HG03039 (cell line): ENCODE results near the gene KCNA10.

Source experiments
- ATAC-seq: cut with Tn5 transposase; IDR thresholded peaks from one replicate; pipeline ENCODE4 v1.9.1; 2021; ENCODE audit warnings: mild to moderate bottlenecking, moderate library complexity; ENCODE audit not compliant: unreplicated experiment

KCNA10 gene

DNA sequence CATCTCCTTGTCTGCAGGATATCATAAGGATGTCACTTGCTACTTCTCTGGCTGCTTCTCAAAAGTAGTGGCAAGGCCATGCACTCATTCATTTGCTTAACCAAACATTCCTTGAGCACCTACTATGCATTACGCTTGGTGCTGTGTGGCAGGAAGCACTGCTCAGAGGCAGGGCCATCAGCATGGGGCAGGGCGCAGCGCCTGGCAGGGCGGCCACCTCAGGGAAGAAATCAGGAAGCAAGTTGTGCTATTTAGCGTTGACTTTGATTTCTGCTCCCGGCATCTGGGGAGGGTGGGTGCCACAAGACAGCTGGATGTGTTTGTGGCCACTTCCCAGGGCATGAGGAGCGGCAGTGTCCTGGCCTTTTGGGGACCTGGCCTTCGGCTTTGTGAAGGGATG lies 40.1 kb downstream of the KCNA10 start:
- no peak for ATAC-seq

DNA sequence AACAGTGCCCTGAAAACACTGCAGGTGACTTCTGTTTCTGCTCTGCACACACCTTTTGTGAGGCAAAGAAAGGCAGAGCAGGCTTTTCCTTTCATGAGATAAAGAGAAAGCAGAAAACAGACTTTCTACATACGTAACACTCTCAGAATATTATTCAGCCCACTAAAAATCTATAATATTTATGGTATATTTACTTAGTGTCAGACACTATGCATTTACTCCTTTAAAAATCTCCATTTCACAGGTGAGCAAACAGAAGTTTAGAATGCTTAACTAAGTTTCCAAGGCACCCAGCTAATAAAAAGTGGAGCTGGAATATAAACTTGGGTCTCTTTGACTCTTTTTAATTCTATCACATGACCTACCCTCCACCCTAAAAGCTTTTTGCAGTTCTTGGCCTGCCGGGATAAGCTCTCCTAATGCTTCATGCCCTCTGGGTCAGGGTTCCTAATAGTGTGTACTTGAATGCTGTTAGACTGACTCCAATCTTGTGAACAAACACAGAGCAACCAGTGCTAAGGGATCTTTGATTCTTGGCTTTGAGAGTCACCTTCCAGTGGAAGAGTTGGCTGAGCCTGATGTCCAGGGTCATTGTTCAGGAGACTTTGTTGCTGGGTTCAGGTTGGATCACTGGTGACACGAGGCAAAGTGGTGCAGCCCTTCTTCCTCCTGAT lies 40.9 kb downstream of the KCNA10 start:
- no peak for ATAC-seq

DNA sequence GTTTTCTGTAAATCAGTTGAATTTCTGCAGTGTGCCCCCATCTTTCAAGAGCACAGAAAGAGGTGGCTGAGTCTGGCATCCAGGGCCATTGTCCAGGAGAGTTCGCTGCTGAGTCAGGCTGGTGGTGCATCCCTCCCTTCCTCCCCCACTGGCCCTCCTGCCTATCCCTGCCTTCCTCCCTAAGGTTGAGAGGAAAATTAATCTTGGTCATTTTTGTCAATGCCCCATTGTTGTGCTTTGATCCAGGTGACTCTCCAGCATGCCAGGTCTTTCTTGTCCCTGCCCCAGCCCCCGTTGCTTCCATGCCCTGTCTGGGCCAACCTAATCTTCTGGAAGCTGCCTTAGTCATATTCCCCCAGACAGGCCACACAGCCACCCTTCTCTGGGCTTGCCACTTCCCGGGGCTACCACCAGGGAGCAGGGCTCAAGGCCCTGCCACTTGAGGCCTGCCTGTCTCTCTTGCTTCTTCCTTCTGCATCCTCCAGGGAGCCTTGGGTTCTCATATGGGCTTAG lies 41.5 kb downstream of the KCNA10 start:
- ATAC-seq = no peak

DNA sequence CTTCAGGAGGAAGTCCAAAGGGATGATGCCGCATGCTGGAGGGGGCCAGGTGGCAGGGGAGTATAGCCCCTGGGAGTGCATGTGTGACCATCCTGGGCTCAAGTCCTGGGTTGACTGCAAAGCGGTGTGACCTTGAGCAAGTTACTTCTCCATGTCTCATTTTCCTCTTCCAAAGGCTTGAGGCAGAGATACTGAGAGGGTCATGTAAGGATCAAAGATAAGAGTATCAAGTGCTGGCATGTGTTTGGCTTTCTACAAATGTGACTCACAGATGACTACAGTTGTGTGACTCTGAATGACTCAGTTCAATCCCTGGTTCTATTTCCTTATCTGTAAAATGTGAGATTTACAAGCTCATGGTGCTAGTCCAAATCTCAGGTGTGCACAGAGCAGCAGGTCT lies 41.9 kb downstream of the KCNA10 start:
- ATAC-seq = no peak

DNA sequence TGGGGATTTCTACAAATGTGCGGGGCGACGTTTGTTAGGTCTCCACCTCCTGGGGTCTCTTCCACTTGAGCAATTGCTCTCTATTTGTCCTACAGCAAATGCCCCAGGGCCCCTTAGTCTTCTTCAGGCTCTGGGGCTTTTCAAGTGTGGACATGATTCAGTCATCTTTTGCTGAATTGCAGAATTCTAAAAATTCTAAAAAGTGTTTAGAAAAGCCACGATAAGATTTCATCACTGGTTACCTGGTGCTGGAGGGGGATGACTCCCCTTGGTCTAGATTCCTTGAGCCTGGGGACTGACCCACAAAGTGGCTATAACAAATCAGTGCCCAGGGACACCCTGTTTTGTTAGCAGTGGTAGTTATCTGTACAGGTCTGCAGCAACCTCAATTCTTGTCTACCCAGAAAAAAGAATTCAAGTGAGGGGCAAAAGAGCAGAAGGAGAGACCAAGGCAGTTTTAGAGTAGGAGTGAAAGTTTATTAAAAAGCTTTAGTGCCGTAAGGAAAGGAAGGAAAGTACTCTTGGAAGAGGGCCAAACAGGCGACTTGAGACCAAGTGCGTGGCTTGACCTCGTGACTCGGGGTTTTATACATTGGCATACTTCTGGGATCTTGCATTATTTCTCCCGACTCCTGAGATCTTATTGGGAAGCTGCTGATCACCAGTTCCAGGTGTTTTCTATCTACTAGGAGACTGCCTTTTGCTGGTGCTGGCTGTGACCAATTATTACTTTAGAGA lies 42.8 kb downstream of the KCNA10 start:
- no peak for ATAC-seq

DNA sequence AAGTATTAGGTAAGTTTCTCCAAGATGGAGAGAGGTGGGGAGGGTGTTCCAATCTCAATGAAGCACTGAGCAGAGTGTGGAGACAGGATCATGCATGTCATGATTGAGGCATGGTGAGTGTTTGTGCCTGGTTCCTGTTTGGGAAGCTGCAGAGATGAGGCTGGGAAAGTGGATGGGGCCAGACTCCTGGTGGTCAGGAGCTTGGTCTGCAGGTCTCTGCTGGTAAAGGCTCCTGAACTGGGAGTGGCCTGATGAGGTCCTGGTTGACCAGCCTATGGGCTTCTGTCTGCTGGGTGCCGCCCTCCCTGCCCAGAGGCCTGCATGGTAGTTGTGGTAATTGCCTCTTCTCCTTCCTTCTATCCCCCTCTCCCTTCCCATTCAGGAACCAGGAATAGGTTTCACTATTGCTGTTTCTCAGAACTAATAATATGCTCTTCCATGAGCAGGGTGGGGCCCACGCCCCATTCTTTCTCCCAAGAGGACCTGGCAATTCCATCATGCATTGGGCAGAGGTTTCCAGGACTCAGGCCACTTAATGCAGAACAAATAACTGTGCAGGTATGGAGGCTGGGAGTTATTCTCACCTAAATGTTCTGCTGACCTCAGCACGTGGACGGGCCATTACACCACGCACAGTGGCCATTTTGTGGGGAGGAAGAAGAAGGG lies 43.5 kb downstream of the KCNA10 start:
- no peak for ATAC-seq

DNA sequence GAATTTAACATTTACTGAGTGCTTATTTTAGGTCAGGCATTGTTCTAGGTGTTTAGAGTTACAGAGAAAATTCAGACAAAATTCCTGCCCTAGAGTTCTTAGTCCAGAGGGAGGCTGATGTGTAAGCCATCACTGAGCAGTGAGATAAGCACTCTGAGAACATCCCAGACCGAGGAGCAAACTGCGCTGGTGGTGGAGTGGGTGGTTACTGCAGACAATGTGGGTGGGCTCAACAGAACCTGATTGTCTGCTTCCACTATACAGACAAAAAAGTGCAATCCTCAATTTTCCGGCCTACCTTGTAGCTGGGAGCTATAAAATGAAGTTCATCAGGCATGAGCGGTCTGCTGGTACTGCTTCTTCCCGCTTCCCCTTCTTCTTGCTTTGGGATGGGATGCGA lies 44.5 kb downstream of the KCNA10 start:
- no peak for ATAC-seq

DNA sequence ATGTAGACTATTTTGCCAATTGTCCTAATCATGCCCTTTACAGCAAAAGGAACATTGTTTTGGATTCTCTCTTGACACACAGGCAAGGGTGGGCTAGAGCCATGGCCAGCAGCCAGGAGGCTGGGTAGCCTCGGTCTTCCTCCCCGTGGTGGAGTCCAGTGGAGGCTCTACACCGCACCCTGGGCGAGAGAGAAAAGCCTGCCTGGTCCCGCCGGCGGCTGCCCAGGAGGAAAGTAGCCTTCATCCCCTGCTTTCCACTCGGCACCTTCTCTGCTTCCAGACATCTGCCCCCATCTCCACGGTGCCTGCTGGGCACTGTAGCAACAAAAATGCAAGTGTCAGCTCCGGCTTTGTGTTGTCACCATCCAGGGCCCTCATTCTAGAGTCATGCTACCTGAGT lies 46.4 kb downstream of the KCNA10 start:
- no peak for ATAC-seq

DNA sequence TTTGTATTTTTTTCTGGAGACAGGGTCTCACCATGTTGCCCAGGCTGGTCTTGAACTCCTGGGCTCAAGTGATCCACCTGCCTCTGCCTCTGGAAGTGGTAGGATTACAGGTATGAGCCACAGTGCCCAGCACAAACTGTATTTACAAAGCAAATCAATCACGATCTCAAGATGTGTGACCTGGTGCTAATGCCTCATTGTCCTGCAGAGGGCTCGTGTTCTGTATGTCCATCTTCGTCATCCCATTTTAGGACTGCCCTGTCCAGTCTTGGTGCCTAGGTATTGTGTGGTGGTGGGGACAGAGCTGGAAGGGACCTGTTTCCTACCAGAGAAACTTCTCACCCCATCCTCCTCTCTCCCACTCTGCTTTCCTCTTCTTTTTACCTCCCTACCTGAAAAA lies 47.8 kb downstream of the KCNA10 start:
- no peak for ATAC-seq
